IMR-90 (cell line): ENCODE results near the gene SENP5. TPM values are rescaled to one million over a fixed set of nuclear protein-coding genes. Genes with fewer than 3 reads are reported as not detected.

Source experiments
- ATAC-seq: fragments of 200-7000 bp; cut with Tn5 transposase; 2 replicates; pipeline ENCODE4 v1.9.1; 2020; ENCODE audit warnings: low read depth, mild to moderate bottlenecking, moderate library complexity
- BruUV-seq: library from RNA; stranded (reverse); fragments of 400-500 nt; replicated peaks from 2 replicates; lab custom pipeline; 2021; lab: Mats Ljungman, UMichigan
- CTCF ChIA-PET: fragments of 300-600 bp; formaldehyde crosslinking; extraction: SDS; loops from one replicate; lab custom pipeline; 2021; ENCODE audit warnings: antibody characterized with exemption; lab: Yijun Ruan, JAX
- POLR2A ChIA-PET: fragments of 300-600 bp; sonication (Branson Sonifier 250); formaldehyde crosslinking; loops from one replicate; lab custom pipeline; 2022; ENCODE audit warnings: antibody characterized with exemption; ENCODE audit not compliant: unreplicated experiment; lab: Charles Lee
- DNase-seq: peaks from one replicate; pipeline ENCODE4 v3.0.0; 2013
- H2AFZ ChIP-seq: replicated peaks from 2 replicates; pipeline ENCODE3; 2013; ENCODE audit warnings: low read length, mild to moderate bottlenecking; ENCODE audit not compliant: poor library complexity
- H2AK5ac ChIP-seq: 2 replicates; pipeline ENCODE4 v1.6.1; 2013; ENCODE audit warnings: low read depth, low read length, inconsistent platforms
- H2AK9ac ChIP-seq: replicated peaks from 2 replicates; pipeline ENCODE3; 2013; ENCODE audit warnings: mild to moderate bottlenecking, low read depth, low read length, moderate library complexity; ENCODE audit not compliant: poor library complexity
- H2BK120ac ChIP-seq: 2 replicates; pipeline ENCODE4 v1.6.1; 2013; ENCODE audit warnings: low read depth, low read length, inconsistent platforms
- H2BK15ac ChIP-seq: 3 replicates; pipeline ENCODE4 v1.6.1; 2013; ENCODE audit warnings: low read depth, low read length, inconsistent platforms
- H2BK20ac ChIP-seq: 2 replicates; pipeline ENCODE4 v1.6.1; 2013; ENCODE audit warnings: low read depth, mild to moderate bottlenecking, inconsistent platforms, low read length, moderate library complexity
- H2BK5ac ChIP-seq: 2 replicates; pipeline ENCODE4 v1.6.1; 2013; ENCODE audit warnings: mild to moderate bottlenecking, low read depth, low read length, inconsistent platforms; ENCODE audit not compliant: poor library complexity, severe bottlenecking
- H3K14ac ChIP-seq: replicated peaks from 2 replicates; pipeline ENCODE4 v1.6.1; 2013; ENCODE audit warnings: low read depth, low read length, inconsistent platforms
- H3K18ac ChIP-seq: 2 replicates; pipeline ENCODE4 v1.6.1; 2013; ENCODE audit warnings: low read depth, low read length, control low read depth
- H3K23ac ChIP-seq: 2 replicates; pipeline ENCODE4 v1.6.1; 2013; ENCODE audit warnings: low read depth, low read length, inconsistent platforms
- H3K27ac ChIP-seq: 2 replicates; pipeline ENCODE4 v1.5.1; 2013; ENCODE audit warnings: mild to moderate bottlenecking, control low read depth, low read length; ENCODE audit not compliant: insufficient read depth
- H3K27me3 ChIP-seq: 2 replicates; pipeline ENCODE4 v1.6.1; 2013; ENCODE audit warnings: low read length; ENCODE audit not compliant: control insufficient read depth, insufficient read depth
- H3K36me3 ChIP-seq: 2 replicates; pipeline ENCODE4 v1.6.1; 2013; ENCODE audit warnings: low read length, mixed read lengths; ENCODE audit not compliant: control insufficient read depth, insufficient read depth
- H3K4ac ChIP-seq: 2 replicates; pipeline ENCODE4 v1.6.1; 2013; ENCODE audit warnings: low read depth, low read length, inconsistent platforms
- H3K4me1 ChIP-seq: 2 replicates; pipeline ENCODE4 v1.6.1; 2013; ENCODE audit warnings: low read length, mixed read lengths; ENCODE audit not compliant: control insufficient read depth, insufficient read depth
- H3K4me2 ChIP-seq: 2 replicates; pipeline ENCODE4 v1.6.1; 2013; ENCODE audit warnings: low read depth, mild to moderate bottlenecking, control low read depth, low read length, moderate library complexity
- H3K4me3 ChIP-seq: 2 replicates; pipeline ENCODE4 v1.5.1; 2013; ENCODE audit warnings: low read depth, mild to moderate bottlenecking, control low read depth, low read length, moderate library complexity; ENCODE audit not compliant: insufficient read depth
- H3K56ac ChIP-seq: 2 replicates; pipeline ENCODE4 v1.6.1; 2013; ENCODE audit warnings: low read length, inconsistent platforms; ENCODE audit not compliant: insufficient read depth; ENCODE audit errors: extremely low read depth
- H3K79me1 ChIP-seq, 2 experiments: 2 replicates each; pipeline ENCODE4 v1.6.1; 2013; ENCODE audit warnings: low read length in 2 of 2, inconsistent platforms in 1 of 2, low read depth in 1 of 2
- H3K9ac ChIP-seq: 2 replicates; pipeline ENCODE4 v1.6.1; 2013; ENCODE audit warnings: low read depth, low read length, control low read depth
- H3K9me1 ChIP-seq: 2 replicates; pipeline ENCODE4 v1.6.1; 2013; ENCODE audit warnings: low read length, inconsistent platforms; ENCODE audit not compliant: insufficient read depth
- H3K9me3 ChIP-seq: 2 replicates; pipeline ENCODE4 v1.6.1; 2013; ENCODE audit warnings: low read length; ENCODE audit not compliant: control insufficient read depth, insufficient read depth
- H4K20me1 ChIP-seq: 2 replicates; pipeline ENCODE4 v1.6.1; 2013; ENCODE audit warnings: low read length, inconsistent platforms; ENCODE audit not compliant: insufficient read depth
- H4K5ac ChIP-seq: 2 replicates; pipeline ENCODE4 v1.6.1; 2013; ENCODE audit warnings: mild to moderate bottlenecking, low read depth, low read length, control low read depth
- H4K8ac ChIP-seq, 2 experiments: 2 replicates each; pipeline ENCODE4 v1.6.1; 2013; ENCODE audit warnings: low read depth in 2 of 2, low read length in 2 of 2, control low read depth in 1 of 2, inconsistent platforms in 1 of 2
- H4K91ac ChIP-seq: 2 replicates; pipeline ENCODE4 v1.6.1; 2013; ENCODE audit warnings: low read depth, low read length, inconsistent platforms; ENCODE audit not compliant: insufficient read depth
- BHLHE40 ChIP-seq: fragments of 150-350 bp; IDR thresholded peaks from 2 replicates; pipeline ENCODE4 v1.6.1; 2016; ENCODE audit warnings: mild to moderate bottlenecking, low read depth, low read length
- CEBPB ChIP-seq: IDR thresholded peaks from 2 replicates; pipeline ENCODE4 v1.6.1; 2012; ENCODE audit warnings: low read depth, low read length, improper control_type of control experiment
- CHD1 ChIP-seq: IDR thresholded peaks from 2 replicates; pipeline ENCODE4 v1.6.1; 2012; ENCODE audit warnings: low read depth, low read length, improper control_type of control experiment
- FOS ChIP-seq: fragments of 150-350 bp; IDR thresholded peaks from 2 replicates; pipeline ENCODE4 v1.6.1; 2016; ENCODE audit warnings: low read depth, low read length
- MAFK ChIP-seq: IDR thresholded peaks from 2 replicates; pipeline ENCODE4 v1.6.1; 2012; ENCODE audit warnings: low read depth, low read length, improper control_type of control experiment
- MAZ ChIP-seq: IDR thresholded peaks from 2 replicates; pipeline ENCODE4 v1.6.1; 2012; ENCODE audit warnings: low read depth, mild to moderate bottlenecking, low read length, improper control_type of control experiment, moderate library complexity, borderline replicate concordance
- MXI1 ChIP-seq: IDR thresholded peaks from 2 replicates; pipeline ENCODE4 v1.6.1; 2012; ENCODE audit warnings: low read depth, mild to moderate bottlenecking, low read length, moderate library complexity, borderline replicate concordance
- NFE2L2 ChIP-seq: fragments of 150-350 bp; IDR thresholded peaks from 2 replicates; pipeline ENCODE4 v1.6.1; 2016; ENCODE audit warnings: low read depth, mild to moderate bottlenecking, low read length
- POLR2A ChIP-seq: IDR thresholded peaks from 2 replicates; pipeline ENCODE4 v1.6.1; 2012; ENCODE audit warnings: mild to moderate bottlenecking, low read depth, low read length
- RCOR1 ChIP-seq: IDR thresholded peaks from 2 replicates; pipeline ENCODE4 v1.6.1; 2012; ENCODE audit warnings: mild to moderate bottlenecking, low read length, improper control_type of control experiment; ENCODE audit not compliant: insufficient replicate concordance
- RFX5 ChIP-seq: IDR thresholded peaks from 2 replicates; pipeline ENCODE4 v1.8.0; 2012; ENCODE audit warnings: low read depth, mild to moderate bottlenecking, low read length, moderate library complexity
- SMC3 ChIP-seq: fragments of 150-350 bp; IDR thresholded peaks from 2 replicates; pipeline ENCODE4 v1.6.1; 2016; ENCODE audit warnings: low read depth, mild to moderate bottlenecking, antibody characterized with exemption, low read length, moderate library complexity
- WGBS, 2 experiments: methylation state at CpG; one replicate each; pipeline versions ENCODE4 v1.1.5 to v1.1.7; 2013; ENCODE audit warnings: missing lambda C conversion rate in 2 of 2; ENCODE audit not compliant: insufficient read length in 1 of 2; ENCODE audit errors: extremely low coverage in 2 of 2; 5-methylcytosine and 5-hydroxymethylcytosine counted together
- dilution Hi-C: fragments of 300-500 bp; cut with HindIII; formaldehyde crosslinking; loops from one replicate; pipeline ENCODE4 v1.14.3; 2018; ENCODE audit warnings: low sequenced_read_pairs; ENCODE audit not compliant: unreplicated experiment
- in situ Hi-C: fragments of 300-500 bp; cut with MboI; formaldehyde crosslinking; loops from 3 replicates; pipeline ENCODE4 v1.14.3; 2019; ENCODE audit warnings: low sequenced_read_pairs, inconsistent platforms, mixed read lengths
- intact Hi-C: fragments of 100-400 bp; cut with micrococcal nuclease; formaldehyde crosslinking; loops from 2 replicates; pipeline ENCODE4 v1.10.0; 2022
- polyA plus RNA-seq, 3 experiments: library from polyadenylated mRNA; depleted of rRNA; stranded (reverse); fragments of >200 nt; gene quantifications; 2 replicates each; pipeline ENCODE4 v1.2.3, GENCODE V29; 2012; ENCODE audit warnings: low replicate concordance in 1 of 3
- total RNA-seq: library from RNA; depleted of rRNA; stranded (reverse); fragments of >200 nt; gene quantifications from 2 replicates; pipeline ENCODE4 v1.2.3, GENCODE V29; 2012
- TF ChIP-seq, protein P1 (sequence below): fragments of 150-350 bp; IDR thresholded peaks from 2 replicates; pipeline ENCODE4 v1.6.1; 2017; ENCODE audit warnings: mild to moderate bottlenecking, antibody characterized with exemption, low read length, low read depth
- TF ChIP-seq, protein P2 (sequence below): fragments of 150-350 bp; IDR thresholded peaks from 2 replicates; pipeline ENCODE4 v1.6.1; 2016; ENCODE audit warnings: low read depth, mild to moderate bottlenecking, low read length, moderate library complexity, borderline replicate concordance
- TF ChIP-seq, protein P3 (sequence below): conservative IDR thresholded peaks from 2 replicates; pipeline ENCODE4 v1.5.1; 2012; ENCODE audit warnings: mild to moderate bottlenecking, low read depth, low read length, improper control_type of control experiment

Gene SENP5
- total and polyA plus RNA-seq, 2 of the 4 experiments (the other 2 are of a cell fraction), result 7.4 to 44.4 TPM

DNA sequence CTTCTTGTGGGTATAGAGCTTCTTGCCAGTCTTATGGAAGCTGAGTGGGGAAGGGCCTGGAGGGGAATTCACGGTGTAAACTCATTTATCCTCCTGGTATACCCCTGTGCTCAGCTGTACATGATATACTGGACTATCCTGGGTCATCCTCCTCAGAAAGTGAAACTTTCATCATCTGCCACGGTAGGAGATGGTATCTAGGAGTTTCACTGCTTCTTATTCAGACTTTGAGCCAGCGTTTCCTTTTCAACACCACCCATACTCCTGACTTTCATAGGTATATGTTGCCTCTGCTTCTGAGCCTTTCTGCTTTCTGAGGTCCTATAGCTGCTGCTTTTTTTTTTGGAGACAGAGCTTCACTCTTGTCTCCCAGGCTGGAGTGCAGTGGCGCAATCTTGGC, 15.6 kb downstream of the SENP5 start:
- H2AFZ ChIP-seq, result no peak overlapping the region
- no TSS peak for BruUV-seq
- H2BK5ac ChIP-seq, result no peak overlapping the region
- no peak overlapping the region for H2BK15ac ChIP-seq
- no peaks in the 10 kb centered on the region for H3K9me1 ChIP-seq
- TF ChIP-seq CEBPB (no peak), RCOR1 (no peak), MAFK (no peak), FOS (no peak), MAZ (no peak), RFX5 (no peak), SMC3 (no peak), POLR2A (no peak), NFE2L2 (no peak), MXI1 (no peak), BHLHE40 (no peak), CHD1 (no peak)
- TF ChIP-seq, protein P1, sequence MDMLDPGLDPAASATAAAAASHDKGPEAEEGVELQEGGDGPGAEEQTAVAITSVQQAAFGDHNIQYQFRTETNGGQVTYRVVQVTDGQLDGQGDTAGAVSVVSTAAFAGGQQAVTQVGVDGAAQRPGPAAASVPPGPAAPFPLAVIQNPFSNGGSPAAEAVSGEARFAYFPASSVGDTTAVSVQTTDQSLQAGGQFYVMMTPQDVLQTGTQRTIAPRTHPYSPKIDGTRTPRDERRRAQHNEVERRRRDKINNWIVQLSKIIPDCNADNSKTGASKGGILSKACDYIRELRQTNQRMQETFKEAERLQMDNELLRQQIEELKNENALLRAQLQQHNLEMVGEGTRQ, result no peak
- TF ChIP-seq, protein P2, sequence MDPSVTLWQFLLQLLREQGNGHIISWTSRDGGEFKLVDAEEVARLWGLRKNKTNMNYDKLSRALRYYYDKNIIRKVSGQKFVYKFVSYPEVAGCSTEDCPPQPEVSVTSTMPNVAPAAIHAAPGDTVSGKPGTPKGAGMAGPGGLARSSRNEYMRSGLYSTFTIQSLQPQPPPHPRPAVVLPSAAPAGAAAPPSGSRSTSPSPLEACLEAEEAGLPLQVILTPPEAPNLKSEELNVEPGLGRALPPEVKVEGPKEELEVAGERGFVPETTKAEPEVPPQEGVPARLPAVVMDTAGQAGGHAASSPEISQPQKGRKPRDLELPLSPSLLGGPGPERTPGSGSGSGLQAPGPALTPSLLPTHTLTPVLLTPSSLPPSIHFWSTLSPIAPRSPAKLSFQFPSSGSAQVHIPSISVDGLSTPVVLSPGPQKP, result no peak
- TF ChIP-seq, protein P3, sequence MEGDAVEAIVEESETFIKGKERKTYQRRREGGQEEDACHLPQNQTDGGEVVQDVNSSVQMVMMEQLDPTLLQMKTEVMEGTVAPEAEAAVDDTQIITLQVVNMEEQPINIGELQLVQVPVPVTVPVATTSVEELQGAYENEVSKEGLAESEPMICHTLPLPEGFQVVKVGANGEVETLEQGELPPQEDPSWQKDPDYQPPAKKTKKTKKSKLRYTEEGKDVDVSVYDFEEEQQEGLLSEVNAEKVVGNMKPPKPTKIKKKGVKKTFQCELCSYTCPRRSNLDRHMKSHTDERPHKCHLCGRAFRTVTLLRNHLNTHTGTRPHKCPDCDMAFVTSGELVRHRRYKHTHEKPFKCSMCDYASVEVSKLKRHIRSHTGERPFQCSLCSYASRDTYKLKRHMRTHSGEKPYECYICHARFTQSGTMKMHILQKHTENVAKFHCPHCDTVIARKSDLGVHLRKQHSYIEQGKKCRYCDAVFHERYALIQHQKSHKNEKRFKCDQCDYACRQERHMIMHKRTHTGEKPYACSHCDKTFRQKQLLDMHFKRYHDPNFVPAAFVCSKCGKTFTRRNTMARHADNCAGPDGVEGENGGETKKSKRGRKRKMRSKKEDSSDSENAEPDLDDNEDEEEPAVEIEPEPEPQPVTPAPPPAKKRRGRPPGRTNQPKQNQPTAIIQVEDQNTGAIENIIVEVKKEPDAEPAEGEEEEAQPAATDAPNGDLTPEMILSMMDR, result no peak
- POLR2A ChIA-PET, result no interaction called here
- no peak overlapping the region for H3K4ac ChIP-seq
- in situ Hi-C loops, result no loop called here
- H4K8ac ChIP-seq, result no peak overlapping the region
- H3K18ac ChIP-seq, result no peak overlapping the region
- H2AK9ac ChIP-seq, result no peak overlapping the region
- CTCF ChIA-PET, result no interaction called here
- peaks cover 15 to 70% of the 10 kb centered on the region in 2 experiments for H3K79me1 ChIP-seq
- H4K5ac ChIP-seq, result no peak overlapping the region
- no peak overlapping the region for H3K4me3 ChIP-seq
- H3K4me2 ChIP-seq, result no peak overlapping the region
- no peak overlapping the region for H2BK120ac ChIP-seq
- H3K4me1 ChIP-seq, result peaks cover 2% of the 10 kb centered on the region; the same call in 1 of the 2 replicates
- ATAC-seq, result no peak
- no peak overlapping the region for H2AK5ac ChIP-seq
- no peak overlapping the region for H3K56ac ChIP-seq
- DNase-seq, result no peak
- H4K20me1 ChIP-seq, result peaks cover 52% of the 10 kb centered on the region
- no peak overlapping the region for H3K23ac ChIP-seq
- H3K14ac ChIP-seq, result no peak overlapping the region
- 100% methylated on average over 1 of the region's 4 CpGs; no CpG with 5 or more reads in 1 of the 2 experiments for WGBS, 2 experiments
- no peak overlapping the region for H3K27ac ChIP-seq
- no peaks in the 10 kb centered on the region for H3K9me3 ChIP-seq
- no peak overlapping the region for H2BK20ac ChIP-seq
- intact Hi-C loops, result no loop called here
- no peak overlapping the region for H3K9ac ChIP-seq
- dilution Hi-C loops, result no loop called here
- peaks cover 13% of the 10 kb centered on the region for H3K36me3 ChIP-seq
- H4K91ac ChIP-seq, result no peak overlapping the region
- no peaks in the 10 kb centered on the region for H3K27me3 ChIP-seq
